ENCODE data around the gene MPC2. TPM values are rescaled to one million over a fixed set of nuclear protein-coding genes. Genes with fewer than 3 reads are reported as not detected.
A peak's percentile ranks its signal among the peaks of the same experiment; 100 is the strongest.
"Not testable (repeated sequence)": the region's sequence is repeated elsewhere in the genome, so short reads cannot be mapped to it uniquely, and the experiment has no call there.

Gene MPC2
- total and polyA plus RNA-seq, 2 experiments from 2014 or later: 56.8 to 231 TPM

- Histone ChIP-seq H3K36me3 (no peaks in the 10 kb centered on the region), H3K27ac (no peak overlapping the region), H3K4me3 (no peak overlapping the region), H3K4me1 (ENCODE audit: low read depth) (peaks cover 16% of the 10 kb centered on the region), H3K27me3 (no peaks in the 10 kb centered on the region), H3K9me3 (ENCODE audit: low read depth) (no peaks in the 10 kb centered on the region)
- TF ChIP-seq CTCF (IDR thresholded peaks at IDR 0.05; ENCODE audit: low read depth, low read length): no peak
- no peak for DNase-seq (ENCODE audit: low read depth in 1 of 2, low spot score in 1 of 2)
These were observed 58.3 kb downstream of the MPC2 start for GRCh38 chr1:167878372-167879160.

- Histone ChIP-seq H3K27me3 (no peaks in the 10 kb centered on the region), H3K4me1 (ENCODE audit: low read depth) (peaks cover 17% of the 10 kb centered on the region), H3K36me3 (no peaks in the 10 kb centered on the region), H3K9me3 (ENCODE audit: low read depth) (no peaks in the 10 kb centered on the region), H3K4me3 (no peak overlapping the region), H3K27ac (no peak overlapping the region)
- DNase-seq (ENCODE audit: low read depth in 1 of 2, low spot score in 1 of 2): no peak
- no peak for TF ChIP-seq CTCF (IDR thresholded peaks at IDR 0.05; ENCODE audit: low read depth, low read length)
These were observed 60.2 kb downstream of the MPC2 start for GRCh38 chr1:167876597-167877175.

GRCh38 chr1:167871331-167871730 is 65.5 kb downstream of the MPC2 start:
- Histone ChIP-seq H3K27me3 (no peaks in the 10 kb centered on the region), H3K36me3 (no peaks in the 10 kb centered on the region), H3K4me1 (ENCODE audit: low read depth) (peaks cover 29% of the 10 kb centered on the region), H3K4me3 (no peak overlapping the region), H3K27ac (peak overlapping the region; percentile 93), H3K9me3 (ENCODE audit: low read depth) (no peaks in the 10 kb centered on the region)
- no peak for DNase-seq (ENCODE audit: low read depth in 1 of 2, low spot score in 1 of 2)
- TF ChIP-seq CTCF (IDR thresholded peaks at IDR 0.05; ENCODE audit: low read depth, low read length): no peak

GRCh38 chr1:167869157-167870001 is 67.5 kb downstream of the MPC2 start:
- H3K27me3 ChIP-seq; H3K9me3 ChIP-seq (ENCODE audit: low read depth); H3K36me3 ChIP-seq; H3K4me3 ChIP-seq: not testable (repeated sequence)
- H3K4me1 ChIP-seq (ENCODE audit: low read depth): peaks cover 29% of the 10 kb centered on the region
- H3K27ac ChIP-seq: peak overlapping the region; percentile 93
- DNase-seq (ENCODE audit: low read depth in 1 of 2, low spot score in 1 of 2): peak in 1 of 2 donors; percentile 16

GRCh38 chr1:167866739-167867414 is 70.0 kb downstream of the MPC2 start:
- not testable (repeated sequence) for H3K36me3 ChIP-seq; H3K27me3 ChIP-seq; H3K9me3 ChIP-seq (ENCODE audit: low read depth); DNase-seq (ENCODE audit: low read depth in 1 of 2, low spot score in 1 of 2); H3K4me3 ChIP-seq; H3K27ac ChIP-seq
- peaks cover 29% of the 10 kb centered on the region for H3K4me1 ChIP-seq (ENCODE audit: low read depth)

Other genes starting within 250 kb of the MPC2 start
- gene MPZL1, start 215.1 kb downstream of the MPC2 start, total RNA-seq: 65.0 and 107 TPM in 2 replicates
- gene MPZL1, start 215.1 kb downstream of the MPC2 start, polyA plus RNA-seq: 114 and 136 TPM in 2 replicates
- 0.28 and 0.69 TPM in 2 replicates for gene ADCY10, start 22.9 kb downstream of the MPC2 start, total RNA-seq
- 0.44 and 0.82 TPM in 2 replicates for gene ADCY10, start 22.9 kb downstream of the MPC2 start, polyA plus RNA-seq
- gene DCAF6, start 389 bp downstream of the MPC2 start, total RNA-seq: 50.8 and 52.0 TPM in 2 replicates
- 92.7 and 96.1 TPM in 2 replicates for gene DCAF6, start 389 bp downstream of the MPC2 start, polyA plus RNA-seq
- gene GPR161, start 199.9 kb upstream of the MPC2 start, total RNA-seq: 15.5 and 17.0 TPM in 2 replicates
- gene GPR161, start 199.9 kb upstream of the MPC2 start, polyA plus RNA-seq: 27.6 and 29.7 TPM in 2 replicates
- 26.7 and 35.1 TPM in 2 replicates for gene TIPRL, start 241.9 kb upstream of the MPC2 start, total RNA-seq
- 44.0 and 57.3 TPM in 2 replicates for gene TIPRL, start 241.9 kb upstream of the MPC2 start, polyA plus RNA-seq

Measured in cardiac muscle cell (in vitro differentiated cells and primary cell).